Measurements from ENCODE around the gene PPARD. TPM values are rescaled to one million over a fixed set of nuclear protein-coding genes. Genes with fewer than 3 reads are reported as not detected.

Gene PPARD
- total RNA-seq, 2 experiments from 2014 or later: 6.1 to 11.9 TPM

- H3K4me2 ChIP-seq (ENCODE audit: low read length): no peak overlapping the region
- H4K20me1 ChIP-seq (ENCODE audit: insufficient read depth, low read length): no peaks in the 10 kb centered on the region
- no peak overlapping the region for H3K27ac ChIP-seq (ENCODE audit: low read depth, low read length, poor library complexity, severe bottlenecking)
- no TSS peak for BruUV-seq (replicated peaks)
- H3K79me2 ChIP-seq (ENCODE audit: insufficient read depth, low read depth, low read length): no peaks in the 10 kb centered on the region
- intact Hi-C loops (cut with micrococcal nuclease; ENCODE audit: unreplicated experiment): no loop called here
- CTCF ChIA-PET (ENCODE audit: unreplicated experiment): no interaction called here
- no peaks in the 10 kb centered on the region for H3K9me2 ChIP-seq (ENCODE audit: insufficient read depth, low read length)
- POLR2A ChIA-PET: interaction anchor here (0.8 to 0.9 kb wide), 2 partner anchors 10 to 28 kb away, joined by 3 to 4 read pairs; no protein-coding TSS in a partner anchor
- H3K4me1 ChIP-seq (ENCODE audit: insufficient read depth, low read length, poor library complexity, severe bottlenecking): peaks cover 10% of the 10 kb centered on the region
- peak; percentile 52 for DNase-seq (ENCODE audit: low spot score)
- H3K36me3 ChIP-seq (ENCODE audit: insufficient read depth, low read length): peaks cover 6% of the 10 kb centered on the region; the same call in 1 of the 2 replicates
- H2AFZ ChIP-seq (ENCODE audit: low read length): no peak overlapping the region
- TF ChIP-seq EZH2phosphoT487 (IDR thresholded peaks at IDR 0.05; ENCODE audit: borderline replicate concordance, low read depth, low read length) (no peak), CTCF (conservative IDR thresholded peaks at IDR 0.05; ENCODE audit: low read length) (peak; percentile 62)
- H3K4me3 ChIP-seq (ENCODE audit: low read depth, low read length, poor library complexity, severe bottlenecking): no peak overlapping the region
- H3K9me3 ChIP-seq (ENCODE audit: low read length): no peaks in the 10 kb centered on the region
Measured at GRCh38 chr6:35419417-35419816, 77.1 kb downstream of the PPARD start.

- no TSS peak for BruUV-seq (replicated peaks)
- peaks cover 9% of the 10 kb centered on the region for H3K4me1 ChIP-seq (ENCODE audit: insufficient read depth, low read length, poor library complexity, severe bottlenecking)
- no peak overlapping the region for H3K4me3 ChIP-seq (ENCODE audit: low read depth, low read length, poor library complexity, severe bottlenecking)
- H3K79me2 ChIP-seq (ENCODE audit: insufficient read depth, low read depth, low read length): no peaks in the 10 kb centered on the region
- no peaks in the 10 kb centered on the region for H3K9me3 ChIP-seq (ENCODE audit: low read length)
- H3K36me3 ChIP-seq (ENCODE audit: insufficient read depth, low read length): peaks cover 10% of the 10 kb centered on the region; the same call in 1 of the 2 replicates
- H3K27ac ChIP-seq (ENCODE audit: low read depth, low read length, poor library complexity, severe bottlenecking): no peak overlapping the region
- TF ChIP-seq EZH2phosphoT487 (IDR thresholded peaks at IDR 0.05; ENCODE audit: borderline replicate concordance, low read depth, low read length) (no peak), CTCF (conservative IDR thresholded peaks at IDR 0.05; ENCODE audit: low read length) (no peak)
- H3K9me2 ChIP-seq (ENCODE audit: insufficient read depth, low read length): no peaks in the 10 kb centered on the region
- intact Hi-C loops (cut with micrococcal nuclease; ENCODE audit: unreplicated experiment): no loop called here
- H4K20me1 ChIP-seq (ENCODE audit: insufficient read depth, low read length): no peaks in the 10 kb centered on the region
- DNase-seq (ENCODE audit: low spot score): no peak
- ChIA-PET CTCF (ENCODE audit: unreplicated experiment) (no interaction called here), POLR2A (interaction anchor here (0.8 kb wide), 1 partner anchor 11 kb away, joined by 4 read pairs; no protein-coding TSS in a partner anchor)
- no peak overlapping the region for H3K4me2 ChIP-seq (ENCODE audit: low read length)
- H2AFZ ChIP-seq (ENCODE audit: low read length): no peak overlapping the region
Measured at GRCh38 chr6:35419961-35420360, 77.6 kb downstream of the PPARD start.

- H3K4me2 ChIP-seq (ENCODE audit: low read length): no peak overlapping the region
- intact Hi-C loops (cut with micrococcal nuclease; ENCODE audit: unreplicated experiment): no loop called here
Measured at GRCh38 chr6:35425284-35425683, 82.9 kb downstream of the PPARD start.

More at GRCh38 chr6:35425284-35425683, 82.9 kb downstream of the PPARD start:
- no peak overlapping the region for H2AFZ ChIP-seq (ENCODE audit: low read length)
- TF ChIP-seq EZH2phosphoT487 (IDR thresholded peaks at IDR 0.05; ENCODE audit: borderline replicate concordance, low read depth, low read length) (no peak), CTCF (conservative IDR thresholded peaks at IDR 0.05; ENCODE audit: low read length) (no peak)
- H4K20me1 ChIP-seq (ENCODE audit: insufficient read depth, low read length): no peaks in the 10 kb centered on the region
- no peaks in the 10 kb centered on the region for H3K79me2 ChIP-seq (ENCODE audit: insufficient read depth, low read depth, low read length)
- H3K36me3 ChIP-seq (ENCODE audit: insufficient read depth, low read length): peaks cover 17% of the 10 kb centered on the region
- no TSS peak for BruUV-seq (replicated peaks)
- H3K9me3 ChIP-seq (ENCODE audit: low read length): peaks cover 5% of the 10 kb centered on the region; the same call in 1 of the 2 replicates
- POLR2A ChIA-PET: interaction anchor here (0.7 kb wide), 1 partner anchor 69 kb away, joined by 6 read pairs; no protein-coding TSS in a partner anchor
- H3K9me2 ChIP-seq (ENCODE audit: insufficient read depth, low read length): no peaks in the 10 kb centered on the region
- CTCF ChIA-PET (ENCODE audit: unreplicated experiment): no interaction called here
- no peak overlapping the region for H3K4me3 ChIP-seq (ENCODE audit: low read depth, low read length, poor library complexity, severe bottlenecking)
- H3K4me1 ChIP-seq (ENCODE audit: insufficient read depth, low read length, poor library complexity, severe bottlenecking): peaks cover 17% of the 10 kb centered on the region
- DNase-seq (ENCODE audit: low spot score): no peak
- no peak overlapping the region for H3K27ac ChIP-seq (ENCODE audit: low read depth, low read length, poor library complexity, severe bottlenecking)

Measured in OCI-LY7 (cell line).